ENCODE results near the gene TRIM46. TPM values are rescaled to one million over a fixed set of nuclear protein-coding genes. Genes with fewer than 3 reads are reported as not detected.

Gene TRIM46
- total RNA-seq, 2 experiments from 2014 or later: 14.2 to 15.5 TPM

DNA sequence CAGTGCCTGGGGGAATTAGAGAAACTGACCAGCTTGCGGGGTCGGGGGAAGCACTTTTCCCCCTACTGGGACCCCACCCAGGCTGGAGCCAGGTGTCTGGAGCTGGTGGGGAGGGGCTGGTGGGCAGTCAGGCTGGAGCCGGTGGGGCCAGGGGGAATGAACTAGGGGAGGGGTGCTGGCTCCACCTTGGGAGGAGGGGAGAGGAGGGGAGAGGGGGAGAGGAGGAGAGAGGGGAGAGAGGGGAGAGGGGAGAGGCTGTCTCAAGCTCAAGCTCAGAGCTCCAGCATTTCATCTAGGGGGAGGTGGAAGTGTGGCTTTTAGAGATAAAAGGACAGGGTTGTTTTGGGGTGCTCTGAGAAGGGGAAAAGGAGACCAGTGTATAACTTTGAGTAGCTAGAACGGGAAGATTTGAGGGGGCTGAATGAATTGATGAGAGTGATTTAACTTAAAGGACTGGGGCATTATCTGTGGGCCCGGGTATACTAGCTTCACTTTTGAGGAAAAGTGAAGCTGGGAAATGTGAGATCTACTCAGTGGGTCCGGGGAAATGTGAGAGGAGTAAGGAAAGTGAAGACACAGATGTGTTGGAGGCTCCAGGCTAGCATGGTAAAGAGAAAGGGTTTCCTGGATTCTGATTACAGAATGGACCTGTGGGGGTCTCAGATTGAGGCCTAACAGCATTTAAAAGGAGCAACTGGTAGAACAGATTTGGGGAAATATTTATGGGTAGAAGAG, 43.2 kb upstream of the TRIM46 start:
- H3K4me3 Mint-ChIP-seq: no peak overlapping the region
- H3K4me1 Mint-ChIP-seq: peaks cover 49% of the 10 kb centered on the region
- no peaks in the 10 kb centered on the region for H3K9me3 Mint-ChIP-seq
- H3K36me3 Mint-ChIP-seq (ENCODE audit: low read depth): no peaks in the 10 kb centered on the region
- H3K27me3 Mint-ChIP-seq: peaks cover 29% of the 10 kb centered on the region
- no peak for DNase-seq
- ChIA-PET POLR2A (interaction anchor here (0.5 kb wide), 1 partner anchor 88 kb away, joined by 3 read pairs; no protein-coding TSS in a partner anchor), CTCF (interaction anchor here (0.6 to 4.0 kb wide), 7 partner anchors 12 to 374 kb away, joined by 3 to 19 read pairs (median 6); partner anchors contain the start of genes KRTCAP2 and TRIM46)
- H3K27ac Mint-ChIP-seq: no peak overlapping the region

- ChIA-PET CTCF (interaction anchor here (0.8 to 4.0 kb wide), 8 partner anchors 8 to 46 kb away, joined by 3 to 19 read pairs (median 4); partner anchors contain the start of genes DPM3, KRTCAP2 and TRIM46), POLR2A (interaction anchor here (0.5 kb wide), 1 partner anchor 89 kb away, joined by 3 read pairs; no protein-coding TSS in a partner anchor)
- Mint-ChIP-seq H3K27me3 (peaks cover 25% of the 10 kb centered on the region), H3K27ac (peak overlapping the region; percentile 25), H3K9me3 (no peaks in the 10 kb centered on the region), H3K4me1 (peaks cover 48% of the 10 kb centered on the region), H3K36me3 (ENCODE audit: low read depth) (peaks cover 2% of the 10 kb centered on the region), H3K4me3 (no peak overlapping the region)
- no peak for DNase-seq
Observed at GRCh38 chr1:155131285-155131684, 42.4 kb upstream of the TRIM46 start.

GRCh38 chr1:155131856-155132255, 41.8 kb upstream of the TRIM46 start:
- H3K4me1 Mint-ChIP-seq: peaks cover 48% of the 10 kb centered on the region
- DNase-seq: no peak
- no peak overlapping the region for H3K4me3 Mint-ChIP-seq
- ChIA-PET CTCF (interaction anchor here (0.8 to 4.0 kb wide), 7 partner anchors 8 to 47 kb away, joined by 3 to 19 read pairs (median 6); partner anchors contain the start of genes DPM3, KRTCAP2 and TRIM46), POLR2A (no interaction called here)
- peaks cover 21% of the 10 kb centered on the region for H3K27me3 Mint-ChIP-seq
- H3K36me3 Mint-ChIP-seq (ENCODE audit: low read depth): peaks cover 3% of the 10 kb centered on the region
- H3K27ac Mint-ChIP-seq: peak overlapping the region; percentile 25
- H3K9me3 Mint-ChIP-seq: no peaks in the 10 kb centered on the region

GRCh38 chr1:155133799-155134281, 39.8 kb upstream of the TRIM46 start:
- H3K36me3 Mint-ChIP-seq (ENCODE audit: low read depth): peaks cover 16% of the 10 kb centered on the region
- no peak overlapping the region for H3K27ac Mint-ChIP-seq
- POLR2A ChIA-PET: no interaction called here
- peaks cover 51% of the 10 kb centered on the region for H3K4me1 Mint-ChIP-seq
- H3K9me3 Mint-ChIP-seq: no peaks in the 10 kb centered on the region
- peaks cover 3% of the 10 kb centered on the region for H3K27me3 Mint-ChIP-seq
- peak overlapping the region; percentile 15 for H3K4me3 Mint-ChIP-seq
- DNase-seq: no peak
- CTCF ChIA-PET: interaction anchor here (1.0 to 1.8 kb wide), 2 partner anchors 34 to 49 kb away, joined by 3 to 5 read pairs; no protein-coding TSS in a partner anchor

- Mint-ChIP-seq H3K4me3 (peak overlapping the region; percentile 98), H3K27ac (peak overlapping the region; percentile 98), H3K27me3 (no peaks in the 10 kb centered on the region), H3K9me3 (no peaks in the 10 kb centered on the region), H3K36me3 (ENCODE audit: low read depth) (peaks cover 19% of the 10 kb centered on the region), H3K4me1 (peaks cover 49% of the 10 kb centered on the region)
- no peak for DNase-seq
- ChIA-PET POLR2A (no interaction called here), CTCF (interaction anchor here (1.0 to 1.8 kb wide), 5 partner anchors 34 to 49 kb away, joined by 3 to 7 read pairs (median 4); no protein-coding TSS in a partner anchor)
Observed at GRCh38 chr1:155134322-155134721, 39.3 kb upstream of the TRIM46 start.

- peaks cover 21% of the 10 kb centered on the region for H3K36me3 Mint-ChIP-seq (ENCODE audit: low read depth)
- peak; percentile 23 for DNase-seq
Observed at GRCh38 chr1:155134880-155135414, 38.7 kb upstream of the TRIM46 start.

DNA sequence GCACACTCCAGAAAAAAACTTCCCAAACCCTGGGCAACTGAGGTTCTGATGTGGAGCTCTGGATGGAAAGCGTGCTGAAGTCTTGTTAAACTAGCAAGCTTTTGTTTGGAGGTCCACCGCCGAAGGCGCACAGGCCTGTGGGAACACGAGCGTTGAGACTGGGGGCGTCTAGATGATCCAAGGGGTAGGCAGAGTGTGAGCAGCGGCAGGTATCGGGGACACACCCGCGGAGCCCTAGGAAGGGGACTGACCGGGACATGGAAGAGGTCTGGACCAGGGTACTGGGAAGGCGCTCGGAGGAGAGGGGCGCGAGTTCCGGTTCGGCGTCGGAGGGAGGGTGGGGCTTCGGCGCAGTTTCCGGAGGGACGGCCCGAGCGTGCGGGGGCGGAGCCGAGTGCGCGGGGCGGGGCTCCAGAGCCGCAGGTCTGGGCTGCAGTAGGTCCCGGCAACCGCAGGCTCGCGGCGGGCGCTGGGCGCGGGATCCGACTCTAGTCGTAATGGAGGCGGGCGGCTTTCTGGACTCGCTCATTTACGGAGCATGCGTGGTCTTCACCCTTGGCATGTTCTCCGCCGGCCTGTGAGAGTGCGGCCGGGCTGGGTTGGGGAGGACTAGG, 38.1 kb upstream of the TRIM46 start, which contains the start of gene SLC50A1:
TSS of gene SLC50A1 (plus strand) at position 438 of the 614 bp plus-strand sequence. CDS start at position 498, 60 bp downstream.
- peaks cover 48% of the 10 kb centered on the region for H3K4me1 Mint-ChIP-seq
- ChIA-PET POLR2A (no interaction called here), CTCF (interaction anchor here (0.6 to 1.8 kb wide), 8 partner anchors 24 to 68 kb away, joined by 3 to 12 read pairs (median 3); partner anchors contain the start of gene KRTCAP2)
- H3K9me3 Mint-ChIP-seq: no peaks in the 10 kb centered on the region
- no peaks in the 10 kb centered on the region for H3K27me3 Mint-ChIP-seq
- H3K4me3 Mint-ChIP-seq: peak within 1 kb of the TSS; percentile 98
- H3K36me3 Mint-ChIP-seq (ENCODE audit: low read depth): peaks cover 23% of the 10 kb centered on the region
- peak; percentile 94 for DNase-seq
- H3K27ac Mint-ChIP-seq: peak within 1 kb of the TSS; percentile 98

More at GRCh38 chr1:155134880-155135414, 38.7 kb upstream of the TRIM46 start:
- Mint-ChIP-seq H3K27ac (peak overlapping the region; percentile 98), H3K27me3 (no peaks in the 10 kb centered on the region), H3K4me1 (peaks cover 48% of the 10 kb centered on the region), H3K4me3 (peak overlapping the region; percentile 98), H3K9me3 (no peaks in the 10 kb centered on the region)
- CTCF ChIA-PET: interaction anchor here (0.6 to 1.8 kb wide), 8 partner anchors 25 to 67 kb away, joined by 3 to 12 read pairs (median 3); partner anchors contain the start of gene KRTCAP2
- POLR2A ChIA-PET: no interaction called here

- Mint-ChIP-seq H3K4me1 (peaks cover 47% of the 10 kb centered on the region), H3K27me3 (no peaks in the 10 kb centered on the region), H3K4me3 (peak overlapping the region; percentile 98), H3K27ac (peak overlapping the region; percentile 98), H3K36me3 (ENCODE audit: low read depth) (peaks cover 23% of the 10 kb centered on the region), H3K9me3 (no peaks in the 10 kb centered on the region)
- peak; percentile 13 for DNase-seq
- ChIA-PET POLR2A (interaction anchor here (0.6 kb wide), 1 partner anchor 766 kb away, joined by 3 read pairs; no protein-coding TSS in a partner anchor), CTCF (interaction anchor here (0.6 to 2.0 kb wide), 9 partner anchors 9 to 113 kb away, joined by 3 to 13 read pairs (median 3); partner anchors contain the start of genes EFNA1 and KRTCAP2)
Observed at GRCh38 chr1:155136748-155137147, 36.9 kb upstream of the TRIM46 start.

- H3K27ac Mint-ChIP-seq: peak overlapping the region; percentile 98
- peaks cover 23% of the 10 kb centered on the region for H3K36me3 Mint-ChIP-seq (ENCODE audit: low read depth)
- DNase-seq: no peak
- peak overlapping the region; percentile 98 for H3K4me3 Mint-ChIP-seq
- H3K9me3 Mint-ChIP-seq: no peaks in the 10 kb centered on the region
- peaks cover 45% of the 10 kb centered on the region for H3K4me1 Mint-ChIP-seq
- no peaks in the 10 kb centered on the region for H3K27me3 Mint-ChIP-seq
- POLR2A ChIA-PET: interaction anchor here (0.6 kb wide), 1 partner anchor 765 kb away, joined by 3 read pairs; no protein-coding TSS in a partner anchor
- CTCF ChIA-PET: interaction anchor here (0.6 to 2.0 kb wide), 7 partner anchors 9 to 112 kb away, joined by 3 to 13 read pairs (median 5); partner anchors contain the start of gene KRTCAP2
Observed at GRCh38 chr1:155137154-155137949, 36.3 kb upstream of the TRIM46 start.

- ChIA-PET CTCF (interaction anchor here (1.0 to 1.9 kb wide), 4 partner anchors 8 to 55 kb away, joined by 3 to 8 read pairs (median 4); partner anchors contain the start of gene KRTCAP2), POLR2A (no interaction called here)
- peaks cover 23% of the 10 kb centered on the region for H3K36me3 Mint-ChIP-seq (ENCODE audit: low read depth)
- peak within 1 kb of the TSS; percentile 85 for H3K27ac Mint-ChIP-seq
- H3K4me3 Mint-ChIP-seq: peak within 1 kb of the TSS; percentile 88
- no peaks in the 10 kb centered on the region for H3K9me3 Mint-ChIP-seq
- peaks cover 36% of the 10 kb centered on the region for H3K4me1 Mint-ChIP-seq
- peak; percentile 92 for DNase-seq
- peaks cover 1% of the 10 kb centered on the region for H3K27me3 Mint-ChIP-seq
Observed at GRCh38 chr1:155139895-155140629, 33.6 kb upstream of the TRIM46 start, which contains the start of gene DPM3. TSS of gene DPM3 (minus strand) at chr1:155140531. CDS start at chr1:155140240, 291 bp downstream.

DNA sequence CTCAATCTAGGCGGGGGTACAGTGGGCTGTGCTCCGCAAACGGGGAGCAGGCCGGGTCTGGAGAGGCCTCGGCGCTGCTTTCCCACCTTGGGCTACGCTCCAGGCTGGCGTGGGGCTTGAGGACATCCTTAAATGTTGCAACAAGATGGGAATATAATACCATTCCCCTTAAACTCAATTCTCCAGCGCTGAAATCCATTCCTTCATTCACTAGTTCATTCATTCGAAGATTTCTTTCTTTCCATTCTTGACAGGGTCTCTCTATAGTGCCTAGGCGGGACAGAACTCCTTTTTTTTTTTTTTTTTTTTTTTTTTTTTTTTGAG, 33.1 kb upstream of the TRIM46 start:
- Mint-ChIP-seq H3K36me3 (ENCODE audit: low read depth) (peaks cover 23% of the 10 kb centered on the region), H3K4me1 (peaks cover 35% of the 10 kb centered on the region), H3K27ac (peak overlapping the region; percentile 85), H3K27me3 (peaks cover 4% of the 10 kb centered on the region), H3K4me3 (peak overlapping the region; percentile 88), H3K9me3 (no peaks in the 10 kb centered on the region)
- ChIA-PET POLR2A (no interaction called here), CTCF (interaction anchor here (1.0 to 1.9 kb wide), 4 partner anchors 9 to 56 kb away, joined by 3 to 8 read pairs (median 4); partner anchors contain the start of gene KRTCAP2)
- no peak for DNase-seq
